HepG2 (cell line): ENCODE measurements around the gene ADAMTS2. TPM values are rescaled to one million over a fixed set of nuclear protein-coding genes. Genes with fewer than 3 reads are reported as not detected.

Source experiments
- ATAC-seq: fragments of 200-7000 bp; cut with Tn5 transposase; 3 replicates; pipeline ENCODE4 v1.9.1; 2020; ENCODE audit warnings: mild to moderate bottlenecking, moderate library complexity
- BruUV-seq: library from RNA; stranded (reverse); fragments of 400-500 nt; replicated peaks from 2 replicates; lab custom pipeline; 2021; lab: Mats Ljungman, UMichigan
- CTCF ChIA-PET: fragments of 300-600 bp; formaldehyde crosslinking; extraction: SDS; loops from one replicate; lab custom pipeline; 2021; ENCODE audit warnings: low total read pairs, inconsistent platforms, low intra/inter-chr PET ratio; lab: Yijun Ruan, JAX
- POLR2A ChIA-PET: fragments of 350-600 bp; sonication (Branson Sonifier 250); formaldehyde crosslinking; loops from one replicate; lab custom pipeline; 2020; ENCODE audit warnings: antibody characterized with exemption, inconsistent platforms; lab: Yijun Ruan, JAX
- DNase-seq: peaks from one replicate; pipeline ENCODE4 v3.0.0-alpha.2; 2015; ENCODE audit warnings: low spot score
- FAIRE-seq: peaks from 3 replicates; lab custom pipeline; 2011; peaks lifted over from hg19 to GRCh38; lab: Jason Lieb, UNC
- H2AFZ ChIP-seq: one replicate; pipeline ENCODE4 v1.6.1; 2011; ENCODE audit warnings: low read length, inconsistent platforms
- H3K27ac ChIP-seq: fragments of 300-600 bp; 3 replicates; pipeline ENCODE4 v1.8.0; 2011; ENCODE audit warnings: mixed run types, mild to moderate bottlenecking, mixed read lengths, low read length, inconsistent platforms; ENCODE audit not compliant: insufficient read depth; ENCODE audit errors: extremely low read length
- H3K27me3 ChIP-seq, 2 experiments: fragments of 200-600 bp in 1 of 2; 2 replicates in 1 of 2; 3 replicates in 1 of 2; pipeline versions ENCODE4 v1.6.0 to v1.8.0; 2011; ENCODE audit warnings: low read length in 2 of 2, mild to moderate bottlenecking in 2 of 2, moderate library complexity in 2 of 2, inconsistent platforms in 1 of 2; ENCODE audit not compliant: insufficient read depth in 2 of 2, control insufficient read depth in 1 of 2
- H3K36me3 ChIP-seq, 2 experiments: fragments of 200-600 bp in 1 of 2; replicated peaks in 1 of 2; 2 replicates in 1 of 2; 3 replicates in 1 of 2; pipeline versions ENCODE4 v1.5.1 to v1.8.0; 2011; ENCODE audit warnings: low read length in 2 of 2, inconsistent platforms in 1 of 2; ENCODE audit not compliant: insufficient read depth in 2 of 2, control insufficient read depth in 1 of 2
- H3K4me1 ChIP-seq: 2 replicates; pipeline ENCODE4 v1.5.1; 2012; ENCODE audit warnings: low read length, inconsistent platforms; ENCODE audit not compliant: insufficient read depth
- H3K4me2 ChIP-seq: 2 replicates; pipeline ENCODE4 v1.6.0; 2011; ENCODE audit warnings: low read depth, low read length, inconsistent platforms
- H3K4me3 ChIP-seq, 3 experiments: fragments of 200-600 bp in 1 of 3; sonication (generic), shearing (Covaris generic) in 1 of 3; replicated peaks in 1 of 3; 2 replicates each; pipeline ENCODE4 v1.5.1; 2011 to 2016; ENCODE audit warnings: low read length in 3 of 3, inconsistent platforms in 2 of 3, low read depth in 2 of 3, mild to moderate bottlenecking in 2 of 3, control low read depth in 1 of 3, mixed read lengths in 1 of 3; ENCODE audit not compliant: insufficient read depth in 1 of 3
- H3K79me2 ChIP-seq: one replicate; pipeline ENCODE4 v1.6.1; 2011; ENCODE audit warnings: low read length, inconsistent platforms; ENCODE audit not compliant: insufficient read depth
- H3K9ac ChIP-seq: 2 replicates; pipeline ENCODE4 v1.6.0; 2011; ENCODE audit warnings: mild to moderate bottlenecking, low read depth, low read length, inconsistent platforms; ENCODE audit not compliant: insufficient read depth
- H3K9me3 ChIP-seq: 2 replicates; pipeline ENCODE4 v1.5.1; 2012; ENCODE audit warnings: mild to moderate bottlenecking, low read length
- H4K20me1 ChIP-seq: 2 replicates; pipeline ENCODE4 v1.6.0; 2011; ENCODE audit warnings: inconsistent platforms, mild to moderate bottlenecking, low read length, moderate library complexity; ENCODE audit not compliant: insufficient read depth
- ARID2 ChIP-seq: sonication (generic); formaldehyde crosslinking; IDR thresholded peaks from 2 replicates; pipeline ENCODE4 v1.8.1; 2022; ENCODE audit warnings: mild to moderate bottlenecking, missing genetic modification reagents, borderline replicate concordance
- KLF12 ChIP-seq: sonication (generic); formaldehyde crosslinking; IDR thresholded peaks from 2 replicates; pipeline ENCODE4 v1.4.0; 2020; ENCODE audit warnings: missing genetic modification reagents, borderline replicate concordance
- PHF8 ChIP-seq: sonication (generic); formaldehyde crosslinking; IDR thresholded peaks from 2 replicates; pipeline ENCODE4 v1.5.0; 2020; ENCODE audit warnings: missing genetic modification reagents
- POLR2G ChIP-seq: fragments of 200-400 bp; formaldehyde crosslinking; IDR thresholded peaks from 2 replicates; pipeline ENCODE4 v1.6.1; 2018; ENCODE audit warnings: mild to moderate bottlenecking, low read depth, low read length, moderate library complexity
- SP2 ChIP-seq: sonication (generic); formaldehyde crosslinking; IDR thresholded peaks from 2 replicates; pipeline ENCODE4 v1.5.1; 2020; ENCODE audit warnings: mild to moderate bottlenecking, missing genetic modification reagents
- TFE3 ChIP-seq: IDR thresholded peaks from 2 replicates; pipeline ENCODE4 v1.6.1; 2016
- YEATS2 ChIP-seq: sonication (generic); formaldehyde crosslinking; IDR thresholded peaks from 2 replicates; pipeline ENCODE4 v1.4.0; 2020; ENCODE audit warnings: missing genetic modification reagents, borderline replicate concordance
- ZNF484 ChIP-seq: sonication (generic); formaldehyde crosslinking; IDR thresholded peaks from 2 replicates; pipeline ENCODE4 v1.5.1; 2020; ENCODE audit warnings: mild to moderate bottlenecking, low read depth, missing genetic modification reagents, borderline replicate concordance
- ZNF580 ChIP-seq: IDR thresholded peaks from 2 replicates; pipeline ENCODE4 v1.6.1; 2016; ENCODE audit warnings: low read depth, borderline replicate concordance
- WGBS: methylation state at CpG from one replicate; pipeline ENCODE4 v1.1.6; 2017; ENCODE audit warnings: low lambda C conversion rate; 5-methylcytosine and 5-hydroxymethylcytosine counted together
- in situ Hi-C: cut with HindIII; loops from 2 replicates; pipeline ENCODE4 v1.10.0; 2017; ENCODE audit warnings: low pct_unique_long_range_greater_than_20kb; ENCODE audit not compliant: extremely low pct_ligation_motif_present
- intact Hi-C: fragments of 100-400 bp; cut with micrococcal nuclease; formaldehyde crosslinking; loops from one replicate; pipeline ENCODE4 v1.10.0; 2022; ENCODE audit not compliant: unreplicated experiment
- polyA plus RNA-seq, 8 experiments: library from polyadenylated mRNA; depleted of rRNA in 3 of 8; stranded (reverse) in 7 of 8; unstranded in 1 of 8; fragments of >200 nt; fragmentation: Illumina TruSeq in 4 of 8; extraction: Trizol in 4 of 8; gene quantifications; 2 replicates each; pipeline versions ENCODE4 v1.2.1 to v1.2.3, GENCODE V29; 2011 to 2016; ENCODE audit warnings: low read depth in 4 of 8, missing spikeins in 1 of 8, mixed read lengths in 1 of 8; ENCODE audit not compliant: insufficient read depth in 1 of 8
- total RNA-seq, 5 experiments: library from RNA; depleted of rRNA; stranded (reverse); fragments of >200 nt; fragmentation: Illumina TruSeq; extraction: Trizol; gene quantifications; 2 replicates each; pipeline ENCODE4 v1.2.3, GENCODE V29; 2016; ENCODE audit warnings: low read depth in 1 of 5
- TF ChIP-seq, protein P1 (sequence below): sonication (generic); formaldehyde crosslinking; IDR thresholded peaks from 2 replicates; pipeline ENCODE4 v1.4.0; 2020; ENCODE audit warnings: missing genetic modification reagents
- TF ChIP-seq, protein P2 (sequence below): sonication (generic); formaldehyde crosslinking; IDR thresholded peaks from 2 replicates; pipeline ENCODE4 v1.4.0; 2020; ENCODE audit warnings: missing genetic modification reagents, borderline replicate concordance
- TF ChIP-seq, protein P3 (sequence below): sonication (generic); formaldehyde crosslinking; conservative IDR thresholded peaks from 2 replicates; pipeline ENCODE4 v1.4.0; 2020; ENCODE audit warnings: missing genetic modification reagents

The ADAMTS2 gene
- total and polyA plus RNA-seq, 2 of the 13 experiments (the other 11 are each of a cell fraction or from before 2014, with no cell fraction given), result 0.24 to 3.5 TPM

DNA sequence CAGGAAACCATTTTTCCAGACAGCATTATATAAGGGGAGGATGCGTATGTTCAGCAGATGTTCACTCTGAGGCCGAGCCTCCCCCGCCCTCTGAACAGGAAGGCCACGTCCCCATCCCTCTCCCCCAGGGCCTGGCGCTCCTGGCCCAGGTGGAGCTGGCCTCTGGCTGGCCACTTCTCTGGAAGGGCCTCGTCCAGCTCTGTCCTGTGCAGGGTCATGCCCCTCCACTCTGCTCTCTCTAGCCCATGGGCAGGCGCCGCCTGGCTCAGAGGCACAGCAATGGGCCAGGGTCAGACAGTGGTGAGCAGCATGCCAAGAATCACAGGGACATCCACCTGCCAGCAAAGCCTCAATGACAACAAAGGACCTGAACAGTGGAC lies 34.2 kb downstream of the ADAMTS2 start (continued):
- TF ChIP-seq, protein P1, sequence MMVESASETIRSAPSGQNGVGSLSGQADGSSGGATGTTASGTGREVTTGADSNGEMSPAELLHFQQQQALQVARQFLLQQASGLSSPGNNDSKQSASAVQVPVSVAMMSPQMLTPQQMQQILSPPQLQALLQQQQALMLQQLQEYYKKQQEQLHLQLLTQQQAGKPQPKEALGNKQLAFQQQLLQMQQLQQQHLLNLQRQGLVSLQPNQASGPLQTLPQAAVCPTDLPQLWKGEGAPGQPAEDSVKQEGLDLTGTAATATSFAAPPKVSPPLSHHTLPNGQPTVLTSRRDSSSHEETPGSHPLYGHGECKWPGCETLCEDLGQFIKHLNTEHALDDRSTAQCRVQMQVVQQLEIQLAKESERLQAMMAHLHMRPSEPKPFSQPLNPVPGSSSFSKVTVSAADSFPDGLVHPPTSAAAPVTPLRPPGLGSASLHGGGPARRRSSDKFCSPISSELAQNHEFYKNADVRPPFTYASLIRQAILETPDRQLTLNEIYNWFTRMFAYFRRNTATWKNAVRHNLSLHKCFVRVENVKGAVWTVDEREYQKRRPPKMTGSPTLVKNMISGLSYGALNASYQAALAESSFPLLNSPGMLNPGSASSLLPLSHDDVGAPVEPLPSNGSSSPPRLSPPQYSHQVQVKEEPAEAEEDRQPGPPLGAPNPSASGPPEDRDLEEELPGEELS (CRISPR knock-in tag), result no peak

- Histone ChIP-seq H3K4me2 (no peak overlapping the region), H2AFZ (no peak overlapping the region), H3K36me3 (no peaks in the 10 kb centered on the region), H3K9me3 (no peaks in the 10 kb centered on the region), H3K4me1 (no peaks in the 10 kb centered on the region)
- TF ChIP-seq TFE3 (CRISPR knock-in tag) (no peak), ARID2 (no peak), PHF8 (CRISPR knock-in tag) (no peak), ZNF580 (CRISPR knock-in tag) (no peak), POLR2G (no peak), KLF12 (CRISPR knock-in tag) (no peak), ZNF484 (CRISPR knock-in tag) (no peak), SP2 (no peak), YEATS2 (CRISPR knock-in tag) (no peak)
- TF ChIP-seq, protein P2, sequence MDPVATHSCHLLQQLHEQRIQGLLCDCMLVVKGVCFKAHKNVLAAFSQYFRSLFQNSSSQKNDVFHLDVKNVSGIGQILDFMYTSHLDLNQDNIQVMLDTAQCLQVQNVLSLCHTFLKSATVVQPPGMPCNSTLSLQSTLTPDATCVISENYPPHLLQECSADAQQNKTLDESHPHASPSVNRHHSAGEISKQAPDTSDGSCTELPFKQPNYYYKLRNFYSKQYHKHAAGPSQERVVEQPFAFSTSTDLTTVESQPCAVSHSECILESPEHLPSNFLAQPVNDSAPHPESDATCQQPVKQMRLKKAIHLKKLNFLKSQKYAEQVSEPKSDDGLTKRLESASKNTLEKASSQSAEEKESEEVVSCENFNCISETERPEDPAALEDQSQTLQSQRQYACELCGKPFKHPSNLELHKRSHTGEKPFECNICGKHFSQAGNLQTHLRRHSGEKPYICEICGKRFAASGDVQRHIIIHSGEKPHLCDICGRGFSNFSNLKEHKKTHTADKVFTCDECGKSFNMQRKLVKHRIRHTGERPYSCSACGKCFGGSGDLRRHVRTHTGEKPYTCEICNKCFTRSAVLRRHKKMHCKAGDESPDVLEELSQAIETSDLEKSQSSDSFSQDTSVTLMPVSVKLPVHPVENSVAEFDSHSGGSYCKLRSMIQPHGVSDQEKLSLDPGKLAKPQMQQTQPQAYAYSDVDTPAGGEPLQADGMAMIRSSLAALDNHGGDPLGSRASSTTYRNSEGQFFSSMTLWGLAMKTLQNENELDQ (CRISPR knock-in tag), result no peak
- TF ChIP-seq, protein P3, sequence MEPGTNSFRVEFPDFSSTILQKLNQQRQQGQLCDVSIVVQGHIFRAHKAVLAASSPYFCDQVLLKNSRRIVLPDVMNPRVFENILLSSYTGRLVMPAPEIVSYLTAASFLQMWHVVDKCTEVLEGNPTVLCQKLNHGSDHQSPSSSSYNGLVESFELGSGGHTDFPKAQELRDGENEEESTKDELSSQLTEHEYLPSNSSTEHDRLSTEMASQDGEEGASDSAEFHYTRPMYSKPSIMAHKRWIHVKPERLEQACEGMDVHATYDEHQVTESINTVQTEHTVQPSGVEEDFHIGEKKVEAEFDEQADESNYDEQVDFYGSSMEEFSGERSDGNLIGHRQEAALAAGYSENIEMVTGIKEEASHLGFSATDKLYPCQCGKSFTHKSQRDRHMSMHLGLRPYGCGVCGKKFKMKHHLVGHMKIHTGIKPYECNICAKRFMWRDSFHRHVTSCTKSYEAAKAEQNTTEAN (CRISPR knock-in tag), result no peak
- TF ChIP-seq, all 625 proteins: peak for 0
- no peaks in the 10 kb centered on the region for H4K20me1 ChIP-seq
- no peaks in the 10 kb centered on the region for H3K79me2 ChIP-seq
- no peak overlapping the region for H3K9ac ChIP-seq
- ChIA-PET POLR2A (no interaction called here), CTCF (no interaction called here)
- FAIRE-seq, result no peak
- WGBS, result 4% methylated on average over 3 of the region's 9 CpGs
- intact Hi-C loops, result no loop called here
- no peak for DNase-seq
- no peak overlapping the region for H3K4me3 ChIP-seq
- no peak for ATAC-seq
- in situ Hi-C loops, result no loop called here
- BruUV-seq, result no TSS peak
- H3K27me3 ChIP-seq, result peaks cover 0 to 1% of the 10 kb centered on the region in 2 experiments; a peak in 1 of 5 replicates
- no peak overlapping the region for H3K27ac ChIP-seq
Observed at GRCh38 chr5:179310439-179311090, 34.7 kb downstream of the ADAMTS2 start.
